Breast epithelium (tissue), 4 donors: ENCODE data around the gene INTS1. TPM values are rescaled to one million over a fixed set of nuclear protein-coding genes. Genes with fewer than 3 reads are reported as not detected.

Experiments
- DNase-seq, 2 donors: peaks; one replicate each; pipeline ENCODE4 v3.0.0-alpha.2; 2019; ENCODE audit warnings: low spot score in 2 of 2
- H3K27ac ChIP-seq, 2 donors: fragments of 200-600 bp; sonication (generic) in 1 of 2; one replicate each; pipeline ENCODE4 v1.5.1; 2016 to 2019; ENCODE audit warnings: mild to moderate bottlenecking in 1 of 2
- H3K27me3 ChIP-seq, 2 donors: fragments of 200-600 bp; sonication (generic) in 1 of 2; one replicate each; pipeline versions ENCODE4 v1.5.1 to v1.6.0; 2017 to 2019; ENCODE audit warnings: control low read depth in 1 of 2, mild to moderate bottlenecking in 1 of 2
- H3K36me3 ChIP-seq: fragments of 200-600 bp; one replicate; pipeline ENCODE4 v1.5.1; 2019
- H3K4me1 ChIP-seq, 2 donors: fragments of 200-600 bp; sonication (generic); one replicate each; pipeline ENCODE4 v1.5.1; 2016 to 2019; ENCODE audit warnings: control low read depth in 1 of 2
- H3K4me3 ChIP-seq, 3 donors: fragments of 200-600 bp; sonication (generic); 1 replicate in 2 of 3; 2 replicates in 1 of 3; pipeline ENCODE4 v1.5.1; 2016 to 2019; ENCODE audit warnings: mild to moderate bottlenecking in 3 of 3, moderate library complexity in 2 of 3
- H3K9me3 ChIP-seq, 2 donors: fragments of 200-600 bp; sonication (generic) in 1 of 2; one replicate each; pipeline ENCODE4 v1.5.1; 2016 to 2019; ENCODE audit warnings: control low read depth in 1 of 2
- CTCF ChIP-seq, 3 donors: fragments of 450-650 bp; IDR thresholded peaks; one replicate each; pipeline ENCODE4 v1.5.1; 2016 to 2017; ENCODE audit warnings: antibody characterized with exemption in 3 of 3, mild to moderate bottlenecking in 3 of 3, moderate library complexity in 3 of 3
- POLR2A ChIP-seq: fragments of 450-650 bp; IDR thresholded peaks from one replicate; pipeline ENCODE4 v1.6.1; 2016; ENCODE audit warnings: antibody characterized with exemption, mild to moderate bottlenecking, moderate library complexity
- POLR2AphosphoS5 ChIP-seq, 3 donors: sonication (generic); formaldehyde crosslinking; IDR thresholded peaks; one replicate each; pipeline ENCODE4 v1.6.1; 2017; ENCODE audit warnings: antibody characterized with exemption in 3 of 3
- intact Hi-C: fragments of 100-400 bp; cut with DNase I; formaldehyde crosslinking; loops from one replicate; pipeline ENCODE4 v1.15.1; 2023; ENCODE audit warnings: low total_unique reads
- total RNA-seq, 3 donors: library from RNA; depleted of rRNA; stranded (reverse); fragments of >200 nt; gene quantifications; one replicate each; pipeline ENCODE4 v1.1.0, GENCODE V29; 2016

The INTS1 gene
- total RNA-seq, 3 donors from 2014 or later: 27.5 to 32.1 (median 27.7) TPM

- TF ChIP-seq POLR2A: no peak
- TF ChIP-seq POLR2AphosphoS5 (IDR thresholded peaks at IDR 0.05): no peak
- TF ChIP-seq CTCF (IDR thresholded peaks at IDR 0.05): no peak
- H3K27ac ChIP-seq: no peak overlapping the region
- H3K36me3 ChIP-seq: peaks cover 16% of the 10 kb centered on the region
- no peak overlapping the region for H3K4me3 ChIP-seq
- no peaks in the 10 kb centered on the region for H3K27me3 ChIP-seq
- DNase-seq: no peak
- H3K9me3 ChIP-seq: no peaks in the 10 kb centered on the region
- peaks cover 0 to 16% of the 10 kb centered on the region in 2 donors for H3K4me1 ChIP-seq
- intact Hi-C loops: no loop called here
These were observed 5.6 kb downstream of the INTS1 start for GRCh38 chr7:1498370-1499305.

- H3K4me3 ChIP-seq: no peak overlapping the region
- H3K27me3 ChIP-seq: no peaks in the 10 kb centered on the region
- no peak for DNase-seq
- H3K9me3 ChIP-seq: no peaks in the 10 kb centered on the region
- no peak for TF ChIP-seq POLR2AphosphoS5 (IDR thresholded peaks at IDR 0.05)
- no peak for TF ChIP-seq CTCF (IDR thresholded peaks at IDR 0.05)
- no peak for TF ChIP-seq POLR2A
- intact Hi-C loops: no loop called here
- peaks cover 0 to 4% of the 10 kb centered on the region in 2 donors for H3K4me1 ChIP-seq
- peaks cover 16% of the 10 kb centered on the region for H3K36me3 ChIP-seq
- H3K27ac ChIP-seq: no peak overlapping the region
These were observed 6.8 kb downstream of the INTS1 start for GRCh38 chr7:1497293-1497927.

DNA sequence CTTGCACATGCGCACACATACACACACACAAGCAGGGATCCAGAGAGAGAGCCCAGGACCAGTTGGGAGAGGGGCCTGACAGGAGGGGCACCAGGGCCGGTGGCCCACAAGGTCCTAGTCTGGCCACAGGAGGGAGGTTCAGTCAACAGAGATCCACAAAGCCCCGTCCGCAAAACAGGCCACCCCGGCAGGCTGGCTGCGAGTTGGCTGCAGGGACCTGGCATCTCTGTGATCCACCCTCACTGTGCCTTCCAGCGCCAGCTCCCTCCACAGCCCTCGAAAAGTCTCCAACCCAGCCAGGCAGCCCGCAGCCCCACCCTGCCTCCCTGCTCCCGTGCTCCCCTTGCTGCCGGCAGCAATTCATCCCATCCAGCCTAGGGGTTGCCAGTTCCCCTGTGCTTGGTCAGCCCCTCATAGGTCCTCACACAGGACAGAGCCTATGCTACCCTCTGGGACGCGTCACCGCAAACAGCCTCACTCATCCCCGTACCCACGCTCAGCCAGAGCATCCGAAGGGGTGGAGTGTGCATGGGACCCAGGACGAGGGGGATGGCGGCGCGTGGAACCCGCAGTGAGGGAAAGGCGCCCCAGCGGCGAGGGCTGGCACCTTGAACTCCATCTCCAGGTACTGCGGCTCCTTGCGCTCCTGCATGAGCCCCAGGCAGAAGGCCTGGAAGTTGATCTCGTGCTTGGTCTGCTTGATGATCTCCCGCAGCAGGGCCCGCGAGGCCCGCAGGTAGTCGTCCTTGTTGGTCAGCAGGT is 7.5 kb downstream of the INTS1 start:
- Histone ChIP-seq H3K4me1 (no peaks in the 10 kb centered on the region), H3K36me3 (peaks cover 16% of the 10 kb centered on the region), H3K9me3 (no peaks in the 10 kb centered on the region), H3K27me3 (no peaks in the 10 kb centered on the region), H3K27ac (no peak overlapping the region), H3K4me3 (no peak overlapping the region)
- no peak for TF ChIP-seq POLR2AphosphoS5 (IDR thresholded peaks at IDR 0.05)
- no peak for TF ChIP-seq POLR2A
- no peak for TF ChIP-seq CTCF (IDR thresholded peaks at IDR 0.05)
- intact Hi-C loops: no loop called here
- DNase-seq: no peak

DNA sequence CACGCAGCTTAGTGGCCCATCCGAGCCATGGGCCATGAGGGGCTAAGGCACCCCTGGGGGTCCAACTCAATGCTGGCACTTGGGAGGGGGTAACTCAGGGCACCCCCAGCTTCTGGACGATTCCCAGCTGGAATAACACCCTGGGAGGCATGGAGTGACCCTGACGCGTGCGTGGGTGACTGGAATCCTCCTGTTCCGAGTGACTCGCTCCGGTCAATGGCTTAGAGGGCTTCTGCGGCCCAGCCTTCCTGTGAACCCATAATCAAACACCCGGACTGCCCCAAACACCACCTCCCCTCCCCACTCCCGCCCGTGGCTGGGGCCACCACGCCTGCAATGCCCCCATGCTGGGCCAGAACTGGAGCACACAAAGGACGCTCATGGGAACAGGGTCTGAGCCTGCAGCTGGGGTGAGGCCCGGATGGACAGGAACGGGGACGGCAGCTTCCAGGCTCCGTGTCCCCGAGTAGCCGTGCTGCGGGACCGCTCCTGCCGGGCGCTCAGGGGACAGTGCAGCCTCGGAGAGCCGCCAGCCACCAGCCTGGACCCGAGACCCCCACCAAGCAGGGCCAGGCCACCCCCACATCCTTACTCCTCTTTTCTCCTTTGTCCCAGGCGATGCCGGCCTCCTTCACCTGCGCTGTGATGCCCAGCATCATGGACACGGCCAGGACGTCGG is 8.5 kb downstream of the INTS1 start:
- no peak for TF ChIP-seq POLR2A
- no peak for TF ChIP-seq POLR2AphosphoS5 (IDR thresholded peaks at IDR 0.05)
- TF ChIP-seq CTCF (IDR thresholded peaks at IDR 0.05): no peak
- intact Hi-C loops: no loop called here

More for the DNA sequence above, 8.5 kb downstream of the INTS1 start:
- Histone ChIP-seq H3K4me1 (no peaks in the 10 kb centered on the region), H3K27me3 (no peaks in the 10 kb centered on the region), H3K36me3 (peaks cover 20% of the 10 kb centered on the region), H3K27ac (no peak overlapping the region), H3K4me3 (no peak overlapping the region), H3K9me3 (no peaks in the 10 kb centered on the region)
- DNase-seq: no peak
